Tibial nerve (tissue), 4 donors: ENCODE data around the gene DNAJC10. TPM values are rescaled to one million over a fixed set of nuclear protein-coding genes. Genes with fewer than 3 reads are reported as not detected.

Experiments used
- DNase-seq, 2 donors: peaks; one replicate each; pipeline ENCODE4 v3.0.0-alpha.2; 2019; ENCODE audit warnings: low spot score in 2 of 2
- H3K27ac ChIP-seq, 4 donors: fragments of 200-600 bp; sonication (generic) in 3 of 4; one replicate each; pipeline ENCODE4 v1.5.1; 2017 to 2019; ENCODE audit warnings: mild to moderate bottlenecking in 1 of 4
- H3K27me3 ChIP-seq, 2 donors: fragments of 200-600 bp; sonication (generic) in 1 of 2; one replicate each; pipeline versions ENCODE4 v1.5.1 to v1.6.0; 2017 to 2019
- H3K36me3 ChIP-seq, 3 donors: fragments of 200-600 bp; sonication (generic); one replicate each; pipeline ENCODE4 v1.5.1; 2018 to 2019
- H3K4me1 ChIP-seq, 4 donors: fragments of 200-600 bp; sonication (generic) in 3 of 4; one replicate each; pipeline ENCODE4 v1.5.1; 2017 to 2019
- H3K4me3 ChIP-seq, 4 donors: fragments of 200-600 bp; sonication (generic) in 3 of 4; one replicate each; pipeline ENCODE4 v1.5.1; 2017 to 2019; ENCODE audit warnings: mild to moderate bottlenecking in 1 of 4, moderate library complexity in 1 of 4
- H3K9me3 ChIP-seq, 4 donors: fragments of 200-600 bp; sonication (generic) in 3 of 4; one replicate each; pipeline ENCODE4 v1.5.1; 2017 to 2019
- EP300 ChIP-seq, 2 donors: sonication (generic); formaldehyde crosslinking; IDR thresholded peaks; one replicate each; pipeline ENCODE4 v1.6.1; 2017; ENCODE audit warnings: antibody characterized with exemption in 2 of 2, mild to moderate bottlenecking in 1 of 2
- POLR2A ChIP-seq, 2 donors: fragments of 450-650 bp; IDR thresholded peaks; one replicate each; pipeline ENCODE4 v1.6.1; 2017; ENCODE audit warnings: antibody characterized with exemption in 2 of 2, mild to moderate bottlenecking in 2 of 2, moderate library complexity in 2 of 2
- WGBS, 2 donors: methylation state at CpG; one replicate each; pipeline ENCODE4 v1.1.5; 2018; 5-methylcytosine and 5-hydroxymethylcytosine counted together
- total RNA-seq, 4 donors: library from RNA; depleted of rRNA; stranded (reverse); fragments of >200 nt; gene quantifications; one replicate each; pipeline ENCODE4 v1.1.0, GENCODE V29; 2016
- TF ChIP-seq, protein P1 (sequence below), 5 experiments: fragments of 200-600 bp in 3 of 5; fragments of 450-650 bp in 2 of 5; sonication (generic) in 3 of 5; IDR thresholded peaks; one replicate each; pipeline ENCODE4 v1.5.1; 2016 to 2019; ENCODE audit warnings: antibody characterized with exemption in 5 of 5, mild to moderate bottlenecking in 3 of 5, moderate library complexity in 2 of 5

The DNAJC10 gene
- total RNA-seq, 4 donors from 2014 or later: 54.7 to 66.3 (median 62.0) TPM

GRCh38 chr2:182713601-182714000 is 2.5 kb upstream of the DNAJC10 start:
- Histone ChIP-seq H3K27me3 (no peaks in the 10 kb centered on the region), H3K36me3 (no peaks in the 10 kb centered on the region), H3K4me1 (peaks cover 0 to 24% (median 7%) of the 10 kb centered on the region in 4 donors), H3K4me3 (no peak overlapping the region), H3K9me3 (no peaks in the 10 kb centered on the region), H3K27ac (no peak overlapping the region)
- TF ChIP-seq POLR2A (IDR thresholded peaks at IDR 0.05) (no peak), EP300 (IDR thresholded peaks at IDR 0.05) (peak in 1 of 2 donors; percentile 42)
- no peak for DNase-seq

DNA sequence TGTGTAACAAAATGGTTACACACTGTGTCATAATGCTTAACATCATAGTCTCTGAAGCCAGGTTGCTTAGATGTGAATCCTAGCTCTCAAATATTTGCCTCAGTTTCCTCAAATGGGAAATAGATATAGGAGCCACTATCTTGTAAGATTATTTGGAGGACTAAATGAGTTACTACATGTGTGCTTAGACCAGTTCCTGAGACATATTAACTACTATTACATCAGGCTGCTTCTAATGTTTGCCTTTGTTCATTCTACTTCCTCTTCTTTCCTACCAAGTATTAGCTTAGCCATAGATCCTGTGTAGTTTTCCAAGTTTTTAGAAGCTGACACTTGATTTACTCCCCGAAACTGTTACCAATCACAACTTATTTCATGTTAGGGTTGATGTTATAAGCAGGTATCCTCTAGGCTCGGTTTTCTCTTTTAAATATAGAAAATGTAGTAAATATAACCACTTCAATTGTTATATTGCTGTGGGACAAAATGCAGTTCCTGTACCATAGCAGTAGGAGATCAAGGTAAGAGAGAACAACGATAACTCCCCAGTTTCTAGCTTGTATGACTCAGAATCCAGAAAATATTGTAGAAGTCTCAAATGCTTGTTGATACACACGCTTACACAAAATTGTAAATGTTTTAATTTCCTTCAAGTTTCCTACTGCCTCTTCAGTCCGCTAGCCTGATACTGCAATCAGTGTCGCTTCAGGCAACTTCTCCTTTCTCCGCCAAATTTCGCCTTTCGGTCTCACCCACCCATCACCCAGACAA is 751 bp upstream of the DNAJC10 start:
- H3K4me1 ChIP-seq: peaks cover 0 to 24% (median 7%) of the 10 kb centered on the region in 4 donors
- no peaks in the 10 kb centered on the region for H3K27me3 ChIP-seq
- WGBS, 2 donors: 1 to 4% methylated on average over 9 of the region's 9 CpGs
- H3K4me3 ChIP-seq: peak overlapping the region; percentile 47 to 91 (median 78)
- TF ChIP-seq, protein P1, sequence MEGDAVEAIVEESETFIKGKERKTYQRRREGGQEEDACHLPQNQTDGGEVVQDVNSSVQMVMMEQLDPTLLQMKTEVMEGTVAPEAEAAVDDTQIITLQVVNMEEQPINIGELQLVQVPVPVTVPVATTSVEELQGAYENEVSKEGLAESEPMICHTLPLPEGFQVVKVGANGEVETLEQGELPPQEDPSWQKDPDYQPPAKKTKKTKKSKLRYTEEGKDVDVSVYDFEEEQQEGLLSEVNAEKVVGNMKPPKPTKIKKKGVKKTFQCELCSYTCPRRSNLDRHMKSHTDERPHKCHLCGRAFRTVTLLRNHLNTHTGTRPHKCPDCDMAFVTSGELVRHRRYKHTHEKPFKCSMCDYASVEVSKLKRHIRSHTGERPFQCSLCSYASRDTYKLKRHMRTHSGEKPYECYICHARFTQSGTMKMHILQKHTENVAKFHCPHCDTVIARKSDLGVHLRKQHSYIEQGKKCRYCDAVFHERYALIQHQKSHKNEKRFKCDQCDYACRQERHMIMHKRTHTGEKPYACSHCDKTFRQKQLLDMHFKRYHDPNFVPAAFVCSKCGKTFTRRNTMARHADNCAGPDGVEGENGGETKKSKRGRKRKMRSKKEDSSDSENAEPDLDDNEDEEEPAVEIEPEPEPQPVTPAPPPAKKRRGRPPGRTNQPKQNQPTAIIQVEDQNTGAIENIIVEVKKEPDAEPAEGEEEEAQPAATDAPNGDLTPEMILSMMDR (IDR thresholded peaks at IDR 0.05): no peak
- TF ChIP-seq POLR2A (IDR thresholded peaks at IDR 0.05) (no peak), EP300 (IDR thresholded peaks at IDR 0.05) (no peak)
- H3K36me3 ChIP-seq: peaks cover 0 to 6% (median 0%) of the 10 kb centered on the region in 3 donors
- peak overlapping the region; percentile 28 to 91 (median 88) for H3K27ac ChIP-seq
- no peaks in the 10 kb centered on the region for H3K9me3 ChIP-seq
- no peak for DNase-seq

- no peaks in the 10 kb centered on the region for H3K27me3 ChIP-seq
- no peak for TF ChIP-seq EP300 (IDR thresholded peaks at IDR 0.05)
- TF ChIP-seq POLR2A (IDR thresholded peaks at IDR 0.05): no peak
- TF ChIP-seq, protein P1 (IDR thresholded peaks at IDR 0.05): no peak
- H3K9me3 ChIP-seq: no peaks in the 10 kb centered on the region
- peak overlapping the region; percentile 28 to 91 (median 88) for H3K27ac ChIP-seq
- peak overlapping the region; percentile 47 to 91 (median 78) for H3K4me3 ChIP-seq
- 2 to 3% methylated on average over 12 of the region's 12 CpGs for WGBS, 2 donors
- H3K4me1 ChIP-seq: peaks cover 0 to 24% (median 7%) of the 10 kb centered on the region in 4 donors
- no peak for DNase-seq
- peaks cover 0 to 19% (median 0%) of the 10 kb centered on the region in 3 donors for H3K36me3 ChIP-seq
Measured at GRCh38 chr2:182716650-182716979, 558 bp downstream of the DNAJC10 start.

- no peaks in the 10 kb centered on the region for H3K27me3 ChIP-seq
- DNase-seq: no peak
- H3K9me3 ChIP-seq: no peaks in the 10 kb centered on the region
- H3K4me3 ChIP-seq: peak overlapping the region in 2 of 4 donors; percentile 90 to 91
- peaks cover 0 to 25% (median 0%) of the 10 kb centered on the region in 3 donors for H3K36me3 ChIP-seq
- peaks cover 0 to 24% (median 7%) of the 10 kb centered on the region in 4 donors for H3K4me1 ChIP-seq
- H3K27ac ChIP-seq: peak overlapping the region in 3 of 4 donors; percentile 29 to 91 (median 89)
- TF ChIP-seq, protein P1 (IDR thresholded peaks at IDR 0.05): no peak
- TF ChIP-seq POLR2A (IDR thresholded peaks at IDR 0.05) (no peak), EP300 (IDR thresholded peaks at IDR 0.05) (no peak)
- 32 to 46% methylated on average over 2 of the region's 2 CpGs for WGBS, 2 donors
Measured at GRCh38 chr2:182717416-182717815, 1.4 kb downstream of the DNAJC10 start.

GRCh38 chr2:182717816-182718215 is 1.8 kb downstream of the DNAJC10 start:
- peaks cover 0 to 29% (median 0%) of the 10 kb centered on the region in 3 donors for H3K36me3 ChIP-seq
- no peaks in the 10 kb centered on the region for H3K27me3 ChIP-seq
- peaks cover 0 to 24% (median 7%) of the 10 kb centered on the region in 4 donors for H3K4me1 ChIP-seq
- peak overlapping the region in 2 of 4 donors; percentile 29 to 89 for H3K27ac ChIP-seq
- DNase-seq: no peak
- TF ChIP-seq POLR2A (IDR thresholded peaks at IDR 0.05) (no peak), EP300 (IDR thresholded peaks at IDR 0.05) (no peak)
- TF ChIP-seq, protein P1 (IDR thresholded peaks at IDR 0.05): no peak
- no peak overlapping the region for H3K4me3 ChIP-seq
- no peaks in the 10 kb centered on the region for H3K9me3 ChIP-seq
